ENCODE data around the gene TAS2R13.

DNA sequence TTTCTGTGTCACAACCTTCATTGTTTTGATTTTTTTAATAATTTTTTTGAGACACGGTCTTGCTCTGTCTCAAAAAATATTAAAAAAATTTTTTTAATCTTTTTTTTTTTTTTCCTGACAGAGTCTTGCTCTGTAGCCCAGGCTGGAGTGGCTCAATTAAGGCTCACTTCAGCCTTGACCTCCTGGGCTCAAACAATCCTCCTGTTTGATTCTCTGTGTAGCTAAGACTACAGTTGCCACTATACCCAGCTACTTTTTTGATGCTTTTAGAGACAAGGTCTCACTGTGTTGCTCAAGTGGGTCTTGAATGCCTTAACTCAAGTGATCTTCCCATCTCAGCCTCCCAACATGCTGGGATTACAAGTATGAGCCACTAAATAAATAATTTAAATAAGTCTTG, 10.4 kb upstream of the TAS2R13 start:
- TF ChIP-seq, protein P1, sequence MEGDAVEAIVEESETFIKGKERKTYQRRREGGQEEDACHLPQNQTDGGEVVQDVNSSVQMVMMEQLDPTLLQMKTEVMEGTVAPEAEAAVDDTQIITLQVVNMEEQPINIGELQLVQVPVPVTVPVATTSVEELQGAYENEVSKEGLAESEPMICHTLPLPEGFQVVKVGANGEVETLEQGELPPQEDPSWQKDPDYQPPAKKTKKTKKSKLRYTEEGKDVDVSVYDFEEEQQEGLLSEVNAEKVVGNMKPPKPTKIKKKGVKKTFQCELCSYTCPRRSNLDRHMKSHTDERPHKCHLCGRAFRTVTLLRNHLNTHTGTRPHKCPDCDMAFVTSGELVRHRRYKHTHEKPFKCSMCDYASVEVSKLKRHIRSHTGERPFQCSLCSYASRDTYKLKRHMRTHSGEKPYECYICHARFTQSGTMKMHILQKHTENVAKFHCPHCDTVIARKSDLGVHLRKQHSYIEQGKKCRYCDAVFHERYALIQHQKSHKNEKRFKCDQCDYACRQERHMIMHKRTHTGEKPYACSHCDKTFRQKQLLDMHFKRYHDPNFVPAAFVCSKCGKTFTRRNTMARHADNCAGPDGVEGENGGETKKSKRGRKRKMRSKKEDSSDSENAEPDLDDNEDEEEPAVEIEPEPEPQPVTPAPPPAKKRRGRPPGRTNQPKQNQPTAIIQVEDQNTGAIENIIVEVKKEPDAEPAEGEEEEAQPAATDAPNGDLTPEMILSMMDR (IDR thresholded peaks at IDR 0.05): no peak
- TF ChIP-seq POLR2AphosphoS5 (IDR thresholded peaks at IDR 0.05): no peak
